ENCODE data around the gene DPYD. TPM values are rescaled to one million over a fixed set of nuclear protein-coding genes. Genes with fewer than 3 reads are reported as not detected.
A peak's percentile ranks its signal among the peaks of the same experiment; 100 is the strongest.
"Not testable (repeated sequence)": the region's sequence is repeated elsewhere in the genome, so short reads cannot be mapped to it uniquely, and the experiment has no call there.

Gene DPYD
- total and polyA plus RNA-seq, 7 experiments from 2014 or later: 52.6 to 87.2 (median 57.4) TPM

GRCh38 chr1:97231354-97231753 is 689.5 kb downstream of the DPYD start:
- H3K4me3 Mint-ChIP-seq; ATAC-seq; H3K27me3 Mint-ChIP-seq; intact Hi-C loops (cut with micrococcal nuclease); H3K27me3 ChIP-seq (ENCODE audit: control insufficient read depth in 2 of 2, insufficient read depth in 2 of 2, low read length in 2 of 2); H3K27ac ChIP-seq (ENCODE audit: low read depth, low read length); H3K4me1 Mint-ChIP-seq; CTCF ChIA-PET; H3K4me1 ChIP-seq (ENCODE audit: control insufficient read depth in 2 of 2, insufficient read depth in 2 of 2, low read length in 2 of 2); H3K9me3 Mint-ChIP-seq; H3K9me3 ChIP-seq (ENCODE audit: control insufficient read depth in 2 of 3, low read length in 3 of 3); DNase-seq; POLR2A ChIA-PET; H3K4me3 ChIP-seq (ENCODE audit: low read length): not testable (repeated sequence)
- H3K27ac Mint-ChIP-seq: peak overlapping the region in 1 of 9 donors; percentile 59
- H3K36me3 Mint-ChIP-seq: peaks cover 20 to 61% (median 55%) of the 10 kb centered on the region in 5 donors
- H3K36me3 ChIP-seq (ENCODE audit: control insufficient read depth in 2 of 3, insufficient read depth in 3 of 3, low read length in 3 of 3): peaks cover 0 to 15% (median 4%) of the 10 kb centered on the region in 3 experiments

- no peaks in the 10 kb centered on the region for H3K9me3 ChIP-seq (ENCODE audit: control insufficient read depth in 2 of 3, low read length in 3 of 3)
- ATAC-seq (no peak), DNase-seq (no peak)
- H3K27me3 Mint-ChIP-seq: no peaks in the 10 kb centered on the region
- peaks cover 0 to 5% (median 0%) of the 10 kb centered on the region in 7 donors for H3K4me1 Mint-ChIP-seq
- H3K27me3 ChIP-seq (ENCODE audit: control insufficient read depth in 2 of 2, insufficient read depth in 2 of 2, low read length in 2 of 2): no peaks in the 10 kb centered on the region
- H3K9me3 Mint-ChIP-seq: peaks cover 0 to 2% (median 0%) of the 10 kb centered on the region in 11 donors
- H3K4me1 ChIP-seq (ENCODE audit: control insufficient read depth in 2 of 2, insufficient read depth in 2 of 2, low read length in 2 of 2): no peaks in the 10 kb centered on the region
- H3K36me3 Mint-ChIP-seq: peaks cover 3 to 39% (median 23%) of the 10 kb centered on the region in 5 donors
- no peak overlapping the region for H3K27ac Mint-ChIP-seq
- no peaks in the 10 kb centered on the region for H3K36me3 ChIP-seq (ENCODE audit: control insufficient read depth in 2 of 3, insufficient read depth in 3 of 3, low read length in 3 of 3)
- ChIA-PET POLR2A (no interaction called here), CTCF (no interaction called here)
- no peak overlapping the region for H3K27ac ChIP-seq (ENCODE audit: low read depth, low read length)
- intact Hi-C loops (cut with micrococcal nuclease): no loop called here
- H3K4me3 ChIP-seq (ENCODE audit: low read length): no peak overlapping the region
- no peak overlapping the region for H3K4me3 Mint-ChIP-seq
Measured at GRCh38 chr1:97212671-97213070, 708.2 kb downstream of the DPYD start.

GRCh38 chr1:97210307-97210706 is 710.5 kb downstream of the DPYD start:
- H3K4me1 Mint-ChIP-seq: peaks cover 0 to 5% (median 0%) of the 10 kb centered on the region in 7 donors

GRCh38 chr1:97209381-97209957 is 711.4 kb downstream of the DPYD start:
- ATAC-seq: no peak
- no peak overlapping the region for H3K4me3 Mint-ChIP-seq

More at GRCh38 chr1:97210307-97210706, 710.5 kb downstream of the DPYD start:
- H3K9me3 Mint-ChIP-seq: no peaks in the 10 kb centered on the region
- H3K27ac Mint-ChIP-seq: no peak overlapping the region
- Histone ChIP-seq H3K27ac (ENCODE audit: low read depth, low read length) (no peak overlapping the region), H3K27me3 (ENCODE audit: control insufficient read depth in 2 of 2, insufficient read depth in 2 of 2, low read length in 2 of 2) (no peaks in the 10 kb centered on the region), H3K4me3 (ENCODE audit: low read length) (no peak overlapping the region), H3K36me3 (ENCODE audit: control insufficient read depth in 2 of 3, insufficient read depth in 3 of 3, low read length in 3 of 3) (no peaks in the 10 kb centered on the region), H3K9me3 (ENCODE audit: control insufficient read depth in 2 of 3, low read length in 3 of 3) (no peaks in the 10 kb centered on the region), H3K4me1 (ENCODE audit: control insufficient read depth in 2 of 2, insufficient read depth in 2 of 2, low read length in 2 of 2) (no peaks in the 10 kb centered on the region)
- no peak for DNase-seq
- H3K27me3 Mint-ChIP-seq: no peaks in the 10 kb centered on the region
- intact Hi-C loops (cut with micrococcal nuclease): no loop called here
- CTCF ChIA-PET: no interaction called here
- no peak overlapping the region for H3K4me3 Mint-ChIP-seq
- POLR2A ChIA-PET: interaction anchor here (1.6 kb wide), 1 partner anchor 59 kb away, joined by 4 read pairs; no protein-coding TSS in a partner anchor
- no peak for ATAC-seq
- peaks cover 0 to 29% (median 13%) of the 10 kb centered on the region in 5 donors for H3K36me3 Mint-ChIP-seq

GRCh38 chr1:97207868-97208267 is 713.0 kb downstream of the DPYD start:
- Histone ChIP-seq H3K36me3 (ENCODE audit: control insufficient read depth in 2 of 3, insufficient read depth in 3 of 3, low read length in 3 of 3) (no peaks in the 10 kb centered on the region), H3K27me3 (ENCODE audit: control insufficient read depth in 2 of 2, insufficient read depth in 2 of 2, low read length in 2 of 2) (no peaks in the 10 kb centered on the region), H3K9me3 (ENCODE audit: control insufficient read depth in 2 of 3, low read length in 3 of 3) (no peaks in the 10 kb centered on the region), H3K4me1 (ENCODE audit: control insufficient read depth in 2 of 2, insufficient read depth in 2 of 2, low read length in 2 of 2) (no peaks in the 10 kb centered on the region), H3K4me3 (ENCODE audit: low read length) (no peak overlapping the region), H3K27ac (ENCODE audit: low read depth, low read length) (no peak overlapping the region)
- ChIA-PET CTCF (no interaction called here), POLR2A (interaction anchor here (0.6 kb wide), 1 partner anchor 94 kb away, joined by 3 read pairs; no protein-coding TSS in a partner anchor)
- intact Hi-C loops (cut with micrococcal nuclease): no loop called here
- DNase-seq (no peak), ATAC-seq (no peak)
- H3K36me3 Mint-ChIP-seq: peaks cover 0 to 13% (median 0%) of the 10 kb centered on the region in 5 donors
- no peaks in the 10 kb centered on the region for H3K9me3 Mint-ChIP-seq
- H3K4me3 Mint-ChIP-seq: no peak overlapping the region
- H3K27ac Mint-ChIP-seq: no peak overlapping the region
- peaks cover 0 to 4% (median 0%) of the 10 kb centered on the region in 7 donors for H3K4me1 Mint-ChIP-seq
- H3K27me3 Mint-ChIP-seq: no peaks in the 10 kb centered on the region

More at GRCh38 chr1:97209381-97209957, 711.4 kb downstream of the DPYD start:
- Histone ChIP-seq H3K27me3 (ENCODE audit: control insufficient read depth in 2 of 2, insufficient read depth in 2 of 2, low read length in 2 of 2) (no peaks in the 10 kb centered on the region), H3K4me1 (ENCODE audit: control insufficient read depth in 2 of 2, insufficient read depth in 2 of 2, low read length in 2 of 2) (no peaks in the 10 kb centered on the region), H3K27ac (ENCODE audit: low read depth, low read length) (no peak overlapping the region), H3K36me3 (ENCODE audit: control insufficient read depth in 2 of 3, insufficient read depth in 3 of 3, low read length in 3 of 3) (no peaks in the 10 kb centered on the region), H3K4me3 (ENCODE audit: low read length) (no peak overlapping the region), H3K9me3 (ENCODE audit: control insufficient read depth in 2 of 3, low read length in 3 of 3) (no peaks in the 10 kb centered on the region)
- Mint-ChIP-seq H3K4me1 (peaks cover 0 to 4% (median 0%) of the 10 kb centered on the region in 7 donors), H3K27me3 (no peaks in the 10 kb centered on the region), H3K36me3 (peaks cover 0 to 21% (median 5%) of the 10 kb centered on the region in 5 donors), H3K9me3 (no peaks in the 10 kb centered on the region), H3K27ac (no peak overlapping the region)
- ChIA-PET POLR2A (no interaction called here), CTCF (no interaction called here)
- no peak for DNase-seq
- intact Hi-C loops (cut with micrococcal nuclease): no loop called here

- Histone ChIP-seq H3K9me3 (ENCODE audit: control insufficient read depth in 2 of 3, low read length in 3 of 3) (no peaks in the 10 kb centered on the region), H3K27ac (ENCODE audit: low read depth, low read length) (no peak overlapping the region), H3K27me3 (ENCODE audit: control insufficient read depth in 2 of 2, insufficient read depth in 2 of 2, low read length in 2 of 2) (no peaks in the 10 kb centered on the region), H3K4me1 (ENCODE audit: control insufficient read depth in 2 of 2, insufficient read depth in 2 of 2, low read length in 2 of 2) (no peaks in the 10 kb centered on the region), H3K4me3 (ENCODE audit: low read length) (no peak overlapping the region), H3K36me3 (ENCODE audit: control insufficient read depth in 2 of 3, insufficient read depth in 3 of 3, low read length in 3 of 3) (no peaks in the 10 kb centered on the region)
- CTCF ChIA-PET: no interaction called here
- Mint-ChIP-seq H3K36me3 (peaks cover 0 to 13% (median 0%) of the 10 kb centered on the region in 5 donors), H3K4me1 (peaks cover 0 to 2% (median 0%) of the 10 kb centered on the region in 7 donors), H3K9me3 (no peaks in the 10 kb centered on the region), H3K27ac (no peak overlapping the region), H3K27me3 (no peaks in the 10 kb centered on the region), H3K4me3 (no peak overlapping the region)
- intact Hi-C loops (cut with micrococcal nuclease): no loop called here
- POLR2A ChIA-PET: no interaction called here
- no peak for DNase-seq
- no peak for ATAC-seq
Measured at GRCh38 chr1:97204468-97204867, 716.4 kb downstream of the DPYD start.
